Suprapubic skin (tissue), 3 donors: Measurements from ENCODE around the gene CITED2.

ENCODE experiments used
- POLR2A ChIP-seq, 2 donors: fragments of 450-650 bp; IDR thresholded peaks; one replicate each; pipeline ENCODE4 v1.6.1; 2017; ENCODE audit warnings: antibody characterized with exemption in 2 of 2, mild to moderate bottlenecking in 2 of 2, moderate library complexity in 2 of 2
- TF ChIP-seq, protein P1 (sequence below), 2 donors: fragments of 200-600 bp in 1 of 2; fragments of 450-650 bp in 1 of 2; sonication (generic) in 1 of 2; IDR thresholded peaks; one replicate each; pipeline ENCODE4 v1.5.1; 2016 to 2019; ENCODE audit warnings: antibody characterized with exemption in 2 of 2, mild to moderate bottlenecking in 1 of 2, moderate library complexity in 1 of 2

DNA sequence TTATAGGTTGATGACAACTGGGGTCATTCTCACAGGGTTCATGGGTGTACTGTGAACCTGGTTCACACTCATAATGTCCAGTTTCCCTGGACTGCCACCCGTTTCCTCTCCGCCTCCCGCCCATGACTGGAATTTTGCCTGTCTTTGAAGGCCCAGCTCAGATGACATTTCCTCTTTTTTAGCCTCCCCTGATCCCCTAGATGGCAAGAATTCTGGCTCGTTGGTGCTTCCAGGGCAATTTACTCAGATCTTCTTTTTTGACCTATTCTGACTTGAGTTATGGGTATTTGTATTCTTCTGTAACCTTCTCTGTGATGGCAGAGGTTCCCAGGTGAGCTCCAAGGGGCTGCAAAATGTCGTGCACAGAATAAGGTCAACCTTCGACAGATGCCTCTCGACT, 5.7 kb upstream of the CITED2 start:
- TF ChIP-seq, protein P1, sequence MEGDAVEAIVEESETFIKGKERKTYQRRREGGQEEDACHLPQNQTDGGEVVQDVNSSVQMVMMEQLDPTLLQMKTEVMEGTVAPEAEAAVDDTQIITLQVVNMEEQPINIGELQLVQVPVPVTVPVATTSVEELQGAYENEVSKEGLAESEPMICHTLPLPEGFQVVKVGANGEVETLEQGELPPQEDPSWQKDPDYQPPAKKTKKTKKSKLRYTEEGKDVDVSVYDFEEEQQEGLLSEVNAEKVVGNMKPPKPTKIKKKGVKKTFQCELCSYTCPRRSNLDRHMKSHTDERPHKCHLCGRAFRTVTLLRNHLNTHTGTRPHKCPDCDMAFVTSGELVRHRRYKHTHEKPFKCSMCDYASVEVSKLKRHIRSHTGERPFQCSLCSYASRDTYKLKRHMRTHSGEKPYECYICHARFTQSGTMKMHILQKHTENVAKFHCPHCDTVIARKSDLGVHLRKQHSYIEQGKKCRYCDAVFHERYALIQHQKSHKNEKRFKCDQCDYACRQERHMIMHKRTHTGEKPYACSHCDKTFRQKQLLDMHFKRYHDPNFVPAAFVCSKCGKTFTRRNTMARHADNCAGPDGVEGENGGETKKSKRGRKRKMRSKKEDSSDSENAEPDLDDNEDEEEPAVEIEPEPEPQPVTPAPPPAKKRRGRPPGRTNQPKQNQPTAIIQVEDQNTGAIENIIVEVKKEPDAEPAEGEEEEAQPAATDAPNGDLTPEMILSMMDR (IDR thresholded peaks at IDR 0.05), result no peak
- TF ChIP-seq POLR2A (IDR thresholded peaks at IDR 0.05), result no peak
